Limb (tissue), 2 donors: Measurements from ENCODE around the gene NUP210.

Source experiments
- DNase-seq, 2 donors: peaks; one replicate each; pipeline ENCODE4 v3.0.0-alpha.2; 2016; ENCODE audit errors: extremely low spot score in 2 of 2

The NUP210 gene

GRCh38 chr3:13324835-13325501 lies 95.2 kb downstream of the NUP210 start:
- DNase-seq: no peak

GRCh38 chr3:13323822-13324221 lies 96.3 kb downstream of the NUP210 start:
- no peak for DNase-seq

- no peak for DNase-seq
These were observed 97.8 kb downstream of the NUP210 start for GRCh38 chr3:13322324-13322723.

GRCh38 chr3:13319564-13320220 lies 100.4 kb downstream of the NUP210 start:
- DNase-seq: no peak

- no peak for DNase-seq
These were observed 101.3 kb downstream of the NUP210 start for GRCh38 chr3:13318626-13319470.

- no peak for DNase-seq
These were observed 102.4 kb downstream of the NUP210 start for GRCh38 chr3:13317596-13318320.

GRCh38 chr3:13316603-13317002 lies 103.5 kb downstream of the NUP210 start:
- no peak for DNase-seq

- DNase-seq: no peak
These were observed 105.2 kb downstream of the NUP210 start for GRCh38 chr3:13314877-13315276.

- DNase-seq: no peak
These were observed 106.3 kb downstream of the NUP210 start for GRCh38 chr3:13313813-13314212.

GRCh38 chr3:13309004-13309403 lies 111.1 kb downstream of the NUP210 start:
- DNase-seq: no peak

- peak in 1 of 2 donors; percentile 50 for DNase-seq
These were observed 111.7 kb downstream of the NUP210 start for GRCh38 chr3:13308380-13308801.

- DNase-seq: no peak
These were observed 113.1 kb downstream of the NUP210 start for GRCh38 chr3:13307041-13307440.

- no peak for DNase-seq
These were observed 114.5 kb downstream of the NUP210 start for GRCh38 chr3:13305623-13306022.

GRCh38 chr3:13303410-13303809 lies 116.7 kb downstream of the NUP210 start:
- no peak for DNase-seq

- no peak for DNase-seq
These were observed 118.7 kb downstream of the NUP210 start for GRCh38 chr3:13301286-13301987.

- no peak for DNase-seq
These were observed 119.4 kb downstream of the NUP210 start for GRCh38 chr3:13300546-13301285.

GRCh38 chr3:13299531-13300155 lies 120.5 kb downstream of the NUP210 start:
- DNase-seq: no peak

- no peak for DNase-seq
These were observed 123.5 kb downstream of the NUP210 start for GRCh38 chr3:13296662-13297061.

- DNase-seq: no peak
These were observed 125.4 kb downstream of the NUP210 start for GRCh38 chr3:13294442-13295351.
